ENCODE measurements around the gene NAB2.
A peak's percentile ranks its signal among the peaks of the same experiment; 100 is the strongest.
"Not testable (repeated sequence)": the region's sequence is repeated elsewhere in the genome, so short reads cannot be mapped to it uniquely, and the experiment has no call there.

Gene NAB2, protein sequence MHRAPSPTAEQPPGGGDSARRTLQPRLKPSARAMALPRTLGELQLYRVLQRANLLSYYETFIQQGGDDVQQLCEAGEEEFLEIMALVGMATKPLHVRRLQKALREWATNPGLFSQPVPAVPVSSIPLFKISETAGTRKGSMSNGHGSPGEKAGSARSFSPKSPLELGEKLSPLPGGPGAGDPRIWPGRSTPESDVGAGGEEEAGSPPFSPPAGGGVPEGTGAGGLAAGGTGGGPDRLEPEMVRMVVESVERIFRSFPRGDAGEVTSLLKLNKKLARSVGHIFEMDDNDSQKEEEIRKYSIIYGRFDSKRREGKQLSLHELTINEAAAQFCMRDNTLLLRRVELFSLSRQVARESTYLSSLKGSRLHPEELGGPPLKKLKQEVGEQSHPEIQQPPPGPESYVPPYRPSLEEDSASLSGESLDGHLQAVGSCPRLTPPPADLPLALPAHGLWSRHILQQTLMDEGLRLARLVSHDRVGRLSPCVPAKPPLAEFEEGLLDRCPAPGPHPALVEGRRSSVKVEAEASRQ

DNA sequence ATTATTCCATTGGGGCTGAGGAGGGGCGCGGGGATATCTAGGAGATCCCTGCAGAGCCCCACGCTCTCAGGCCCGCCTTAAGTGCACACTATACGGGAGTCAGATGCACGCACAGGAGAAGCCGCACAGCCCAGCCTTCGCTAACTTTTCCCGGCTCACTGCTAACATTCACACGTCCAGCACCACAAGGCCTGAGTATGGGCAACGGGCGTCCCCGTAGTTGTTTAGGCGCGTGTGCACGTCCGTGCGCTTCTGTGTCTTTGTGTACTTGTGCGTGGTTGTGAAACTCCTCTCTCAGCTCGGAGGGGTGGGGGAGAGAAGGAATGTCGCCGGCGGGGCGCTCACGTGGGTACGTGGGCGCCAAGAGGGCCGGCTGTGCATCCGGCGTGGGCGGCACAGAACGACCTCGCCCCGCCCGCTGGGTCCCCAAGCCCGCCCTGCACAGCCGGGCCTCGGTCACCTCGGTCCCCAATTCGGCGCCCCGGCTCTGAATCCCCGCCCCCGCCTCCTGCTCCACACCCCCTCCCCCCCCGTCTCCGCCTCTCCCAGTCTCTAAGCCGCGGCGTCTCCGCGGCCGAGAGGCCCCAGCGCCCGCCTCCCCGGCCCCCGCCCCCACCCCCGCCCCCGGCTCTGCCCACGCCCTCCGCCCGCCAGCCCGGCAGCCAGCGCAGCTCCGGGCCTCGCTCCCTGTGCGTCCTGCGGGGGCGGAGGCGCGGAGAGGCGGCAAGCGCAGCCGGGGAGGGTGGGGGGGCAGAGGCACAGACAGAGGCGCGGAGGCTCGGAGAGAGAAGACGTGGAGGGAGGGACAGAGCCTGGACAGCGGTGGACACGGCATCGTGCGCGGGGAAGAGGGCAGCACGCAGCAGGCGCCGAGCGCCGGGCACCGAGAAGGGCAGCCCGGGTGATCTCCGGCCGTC is at the start of gene NAB2:
Gene NAB2 (plus strand): TSS at position 761 of the 917 bp plus-strand sequence. CDS start 158 bp downstream, outside the sequence.
- peak; percentile 77 to 90 for DNase-seq (ENCODE audit: low read depth in 2 of 2)

DNA sequence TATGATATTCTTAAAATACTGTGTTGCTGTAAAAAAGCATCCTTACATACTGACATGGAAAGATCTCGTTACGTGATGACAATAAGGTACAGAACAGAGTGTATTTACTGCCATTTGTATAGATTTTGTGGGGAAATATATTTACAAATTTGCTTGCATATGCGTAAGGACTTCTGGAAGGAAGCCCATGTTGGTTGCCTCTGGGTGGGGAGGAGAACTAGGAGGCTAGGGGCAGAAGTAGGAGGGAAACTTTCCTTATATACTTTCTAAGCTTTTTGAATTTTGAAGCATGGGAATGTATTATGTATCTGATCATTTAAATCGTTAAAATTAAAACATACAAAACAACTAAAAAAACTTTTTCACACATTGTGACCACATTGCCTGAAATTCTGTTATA is 48.7 kb upstream of the NAB2 start:
- DNase-seq (ENCODE audit: low read depth in 2 of 2): no peak

DNA sequence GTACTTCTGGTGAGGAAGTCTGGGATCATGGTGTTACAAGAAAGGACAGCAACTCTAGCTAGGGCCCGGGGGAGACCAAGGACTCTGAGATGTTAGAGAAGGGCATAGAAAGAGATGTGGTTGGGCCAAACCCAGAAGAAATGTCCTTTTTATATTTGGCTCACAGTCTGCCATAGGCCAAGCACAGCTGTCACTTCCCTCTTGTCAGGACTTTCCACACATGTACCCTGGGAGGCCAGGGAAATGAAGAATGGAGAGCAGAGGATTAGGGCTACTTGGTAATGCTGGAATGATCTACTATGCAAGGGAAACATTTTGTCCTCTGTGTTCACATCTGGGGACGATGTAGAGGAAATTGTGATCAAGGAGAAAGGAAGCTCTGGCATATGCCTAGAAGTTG is 48.2 kb upstream of the NAB2 start:
- no peak for DNase-seq (ENCODE audit: low read depth in 2 of 2)

DNA sequence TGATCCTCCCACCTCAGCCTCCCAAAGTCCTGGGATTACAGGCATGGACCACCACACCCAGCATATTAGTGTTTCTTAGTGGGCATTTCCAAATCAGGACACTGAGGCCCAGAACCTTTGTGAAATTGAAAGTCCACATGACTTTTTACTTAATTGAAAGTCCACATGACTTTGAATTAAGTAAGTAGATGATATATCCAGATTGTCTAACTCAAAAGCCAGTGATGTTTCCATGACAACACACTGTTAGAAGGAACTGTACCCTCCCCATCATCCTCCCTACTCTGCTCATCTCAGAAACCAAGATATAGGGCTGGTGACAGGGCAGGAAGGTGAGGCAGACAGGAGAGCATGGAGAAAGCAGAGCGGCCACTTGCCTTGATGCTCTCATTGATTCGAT is 46.2 kb upstream of the NAB2 start:
- DNase-seq (ENCODE audit: low read depth in 2 of 2): no peak

DNA sequence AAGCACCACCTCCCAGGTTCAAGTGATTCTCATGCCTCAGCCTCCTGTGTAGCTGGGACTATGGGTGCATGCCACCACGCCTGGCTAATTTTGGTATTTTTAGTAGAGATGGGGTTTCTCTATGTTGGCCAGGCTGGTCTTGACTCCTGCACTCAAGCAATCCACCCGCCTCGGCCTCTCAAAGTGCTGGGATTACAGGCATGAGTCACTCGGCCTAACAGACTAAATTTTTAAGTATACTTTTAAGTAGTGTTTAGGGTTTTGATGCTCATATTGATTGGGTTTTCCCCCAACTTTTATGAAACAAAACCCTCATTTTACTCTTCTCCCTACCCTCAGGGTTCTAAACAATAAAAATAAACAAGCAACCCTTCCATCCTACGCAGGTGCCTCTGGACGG is 44.4 kb upstream of the NAB2 start:
- DNase-seq (ENCODE audit: low read depth in 2 of 2): no peak

DNA sequence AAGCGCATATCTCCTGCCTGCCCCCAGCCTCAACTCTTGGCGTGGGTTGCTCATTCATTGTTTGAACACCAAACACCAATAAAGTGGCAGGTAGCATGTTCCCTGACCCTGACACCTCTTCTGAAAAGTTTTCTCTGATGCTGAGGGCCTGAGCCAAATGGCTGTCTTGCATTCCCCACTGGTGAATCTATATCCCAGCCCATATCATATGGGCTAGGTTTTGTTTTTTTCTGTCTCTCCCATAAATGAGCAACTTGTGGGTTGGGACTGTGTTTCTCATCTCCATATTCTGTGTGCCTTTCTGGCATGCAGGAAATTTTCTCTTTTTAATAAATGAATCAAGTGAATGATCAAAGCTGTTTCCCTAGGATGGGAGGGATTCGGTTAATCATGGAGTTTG is 44.0 kb upstream of the NAB2 start:
- DNase-seq (ENCODE audit: low read depth in 2 of 2): no peak

DNA sequence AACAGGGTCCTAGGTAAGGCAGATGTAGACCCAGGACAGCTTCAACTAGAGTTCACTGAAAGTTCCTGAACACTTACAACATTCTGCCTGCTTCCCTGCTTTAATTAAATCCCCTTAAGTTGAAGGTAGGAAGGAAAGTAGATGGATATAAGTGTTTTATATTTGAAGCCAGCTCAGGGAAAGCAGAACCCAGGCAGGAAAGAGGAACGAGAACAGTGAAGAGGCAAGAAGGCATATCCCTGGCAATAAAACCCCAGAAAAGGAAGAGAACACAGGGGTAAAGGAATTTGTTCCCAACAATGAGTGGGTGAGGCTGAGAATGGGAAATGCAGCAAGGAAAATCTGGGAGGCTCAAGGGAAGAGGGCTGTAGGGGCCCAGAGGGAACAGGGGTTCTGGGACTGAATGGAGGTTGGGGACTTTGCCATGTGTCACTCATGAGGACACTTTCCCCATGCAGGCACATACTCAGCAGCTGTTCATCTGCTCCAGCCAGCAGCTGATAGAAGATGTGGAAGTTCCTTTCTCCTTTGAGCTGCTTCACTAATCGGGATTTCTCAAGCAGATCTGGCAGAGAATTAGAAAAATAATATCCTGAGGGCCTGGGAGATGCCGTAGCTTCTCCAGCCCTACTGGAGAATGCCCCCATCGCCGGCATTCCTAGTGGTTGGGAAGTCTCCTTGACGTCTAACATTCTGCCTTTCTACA is 42.7 kb upstream of the NAB2 start:
- DNase-seq (ENCODE audit: low read depth in 2 of 2): no peak

DNA sequence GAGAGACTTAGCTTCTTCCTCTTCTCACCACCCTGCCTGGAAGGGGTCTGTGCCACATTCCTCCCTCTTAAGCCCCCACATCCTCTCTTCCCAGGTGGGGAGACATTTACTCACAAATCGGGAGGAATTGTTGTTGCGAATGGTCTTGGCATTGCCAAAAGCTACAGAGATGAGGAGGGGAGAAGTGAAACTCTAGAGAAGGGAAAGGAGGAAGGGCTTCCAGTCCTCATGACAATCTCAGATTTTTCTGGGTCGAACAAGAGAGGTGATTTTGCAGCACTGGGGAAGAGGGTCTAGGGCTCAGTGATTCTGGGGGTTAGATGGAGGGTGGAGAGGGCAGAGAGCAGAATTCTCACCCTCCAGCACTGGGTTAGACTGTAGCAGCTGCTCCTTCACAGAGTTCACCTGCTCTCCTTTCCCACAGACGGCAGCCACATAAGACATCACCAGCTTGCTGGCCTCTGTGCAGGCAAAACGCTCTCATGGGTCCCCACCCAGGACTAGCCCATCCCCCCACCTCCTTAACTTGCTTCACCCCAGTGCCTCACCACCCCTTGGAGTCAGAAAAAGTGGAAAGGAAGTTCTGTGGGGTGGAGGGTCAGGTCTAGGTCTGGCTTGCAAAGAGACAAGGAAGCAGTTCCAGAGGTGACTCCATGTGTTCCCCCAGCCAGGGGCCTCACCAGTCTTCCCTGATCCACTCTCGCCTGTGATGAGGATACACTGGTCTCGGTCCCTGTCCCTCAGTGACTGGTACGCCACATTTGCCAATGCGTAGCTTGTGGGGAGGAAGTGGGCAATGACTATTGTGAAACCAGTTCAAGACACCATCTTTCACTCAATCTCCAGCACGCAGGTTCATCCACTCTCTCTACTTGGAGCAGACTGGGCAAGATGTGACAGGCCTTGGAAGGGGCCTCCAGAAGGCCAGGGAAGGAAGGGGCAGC is 41.7 kb upstream of the NAB2 start:
- DNase-seq (ENCODE audit: low read depth in 2 of 2): peak in 1 of 2 experiments; percentile 38

DNA sequence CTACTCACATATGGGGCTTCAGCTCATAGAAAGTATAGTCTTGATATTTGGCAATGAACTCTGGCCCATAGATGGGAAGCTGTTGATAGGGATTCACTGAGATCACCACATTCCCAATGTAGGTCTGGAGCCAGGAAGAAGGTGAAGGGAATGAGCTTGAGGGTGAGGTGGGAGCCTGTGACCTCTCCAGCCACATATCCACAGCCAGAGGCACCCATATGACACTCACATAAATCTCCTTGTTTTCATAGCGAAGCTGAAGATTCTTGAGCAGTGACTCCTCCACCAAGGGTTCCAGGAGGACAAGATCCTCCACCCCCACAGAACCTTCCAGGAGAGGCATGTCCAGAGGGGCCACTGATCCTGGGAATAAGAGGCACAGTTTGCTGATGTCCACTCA is 40.9 kb upstream of the NAB2 start:
- DNase-seq (ENCODE audit: low read depth in 2 of 2): no peak

DNA sequence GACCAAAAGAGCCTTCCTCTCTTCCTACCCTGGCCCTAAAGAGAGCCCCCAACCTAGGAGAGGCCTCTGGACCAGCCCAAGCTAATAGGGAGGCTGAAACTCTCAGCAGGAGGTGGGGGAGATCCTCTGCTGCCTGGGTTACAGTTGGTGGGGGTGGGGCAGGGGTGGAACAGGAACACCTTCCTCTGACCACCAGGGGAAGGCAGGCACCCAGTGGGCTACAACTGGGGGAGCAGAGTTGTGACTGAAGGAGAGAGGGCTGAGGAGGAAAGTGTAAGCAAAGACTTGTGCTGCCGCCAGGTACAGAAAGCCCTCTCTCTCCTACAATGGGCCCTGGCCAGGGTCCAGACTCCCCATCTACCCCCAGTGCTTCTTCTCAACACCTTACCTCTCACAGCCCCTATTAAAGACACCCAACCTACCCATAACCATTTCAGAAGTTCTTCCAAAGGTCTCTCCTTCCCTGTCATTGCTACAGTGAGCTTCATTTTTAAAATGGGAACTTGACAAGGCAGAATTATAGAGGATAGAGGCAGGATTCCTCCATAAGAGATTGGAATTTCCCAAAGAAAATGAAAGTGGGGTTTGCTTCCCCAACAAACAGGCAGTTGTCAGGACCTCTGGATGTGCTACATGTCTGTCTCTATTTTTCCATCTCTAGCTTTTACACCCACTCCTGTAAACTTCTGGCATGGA is 40.3 kb upstream of the NAB2 start:
- DNase-seq (ENCODE audit: low read depth in 2 of 2): no peak

DNA sequence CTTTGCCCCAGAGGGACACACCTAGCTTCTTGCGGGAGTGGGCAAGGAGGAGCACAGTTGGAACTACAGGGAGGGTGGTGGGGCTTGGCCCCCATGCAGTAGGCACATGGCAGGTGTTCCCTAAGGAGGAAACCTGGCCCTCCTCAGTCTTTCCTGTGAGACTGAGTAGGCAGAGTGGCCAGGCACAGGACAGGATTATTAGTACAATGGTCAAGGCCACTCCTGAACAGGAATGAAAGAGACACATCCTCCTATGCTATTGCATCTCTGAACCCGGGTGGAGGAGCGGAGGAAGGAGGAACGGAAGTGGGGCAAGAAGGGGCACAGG is 39.8 kb upstream of the NAB2 start:
- no peak for DNase-seq (ENCODE audit: low read depth in 2 of 2)

DNA sequence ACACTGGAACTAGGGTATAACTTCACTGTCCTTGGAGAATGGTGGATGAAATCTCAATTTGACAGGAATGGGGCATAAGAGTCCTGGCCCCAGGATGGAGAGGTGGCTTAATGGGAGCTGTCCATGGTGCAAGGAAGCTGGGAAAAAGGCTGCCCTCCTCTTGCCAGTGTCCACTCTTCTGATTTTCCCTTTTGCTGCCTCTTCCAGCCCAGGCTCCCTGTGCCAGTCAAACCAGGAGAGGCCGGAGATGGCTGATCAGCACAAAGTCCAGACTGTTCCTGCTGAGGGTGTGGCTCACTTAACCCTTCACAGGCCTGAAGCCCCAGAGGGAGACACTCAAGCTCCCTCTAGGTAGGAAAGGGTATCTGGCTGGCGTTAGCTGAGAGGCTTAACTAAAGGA is 39.0 kb upstream of the NAB2 start, which contains the start of gene MYO1A:
Gene MYO1A (minus strand): TSS at position 240 of the 400 bp plus-strand sequence. CDS start 1,806 bp downstream, outside the sequence.
- DNase-seq (ENCODE audit: low read depth in 2 of 2): no peak

DNA sequence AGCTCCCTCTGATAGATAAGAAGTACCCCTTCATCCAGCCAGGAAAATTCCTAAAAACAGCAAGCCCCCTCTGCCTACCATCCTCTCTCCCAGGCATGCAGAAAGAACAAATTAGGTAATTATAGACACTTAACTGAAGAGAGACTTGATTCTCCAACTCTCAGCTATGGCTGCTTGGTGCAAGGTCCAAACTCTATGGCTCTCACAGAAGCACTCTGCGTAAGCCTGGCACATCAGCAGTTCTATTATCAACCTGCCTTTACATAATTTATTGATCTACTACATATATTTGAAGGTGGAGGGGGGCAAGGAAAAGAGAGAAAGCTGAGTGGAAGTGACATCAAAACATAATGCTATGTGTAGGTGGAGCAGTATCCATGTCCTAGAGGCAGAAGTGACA is 37.9 kb upstream of the NAB2 start:
- DNase-seq (ENCODE audit: low read depth in 2 of 2): no peak

DNA sequence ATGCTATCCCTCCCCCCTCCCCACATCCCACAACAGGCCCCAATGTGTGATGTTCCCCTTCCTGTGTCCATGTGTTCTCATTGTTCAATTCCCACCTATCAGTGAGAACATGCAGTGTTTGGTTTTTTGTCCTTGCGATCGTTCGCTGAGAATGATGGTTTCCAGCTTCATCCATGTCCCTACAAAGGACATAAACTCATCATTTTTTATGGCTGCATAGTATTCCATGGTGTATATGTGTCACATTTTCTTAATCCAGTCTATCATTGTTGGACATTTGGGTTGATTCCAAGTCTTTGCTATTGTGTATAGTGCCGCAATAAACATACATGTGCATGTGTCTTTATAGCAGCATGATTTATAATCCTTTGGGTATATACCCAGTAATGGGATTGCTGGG is 35.8 kb upstream of the NAB2 start:
- not testable (repeated sequence) for DNase-seq (ENCODE audit: low read depth in 2 of 2)

DNA sequence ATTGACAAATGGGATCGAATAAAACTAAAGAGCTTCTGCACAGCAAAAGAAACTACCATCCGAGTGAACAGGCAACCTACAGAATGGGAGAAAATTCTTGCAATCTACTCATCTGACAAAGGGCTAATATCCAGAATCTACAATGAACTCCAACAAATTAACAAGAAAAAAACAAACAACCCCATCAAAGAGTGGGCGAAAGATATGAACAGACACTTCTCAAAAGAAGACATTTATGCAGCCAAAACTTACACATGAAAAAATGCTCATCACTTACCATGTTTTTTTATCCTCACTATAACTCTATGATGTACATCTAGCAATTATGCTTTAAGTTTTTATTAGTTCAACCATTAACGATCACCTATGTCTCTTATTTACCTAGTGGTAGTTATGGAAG is 35.0 kb upstream of the NAB2 start:
- DNase-seq (ENCODE audit: low read depth in 2 of 2): not testable (repeated sequence)

DNA sequence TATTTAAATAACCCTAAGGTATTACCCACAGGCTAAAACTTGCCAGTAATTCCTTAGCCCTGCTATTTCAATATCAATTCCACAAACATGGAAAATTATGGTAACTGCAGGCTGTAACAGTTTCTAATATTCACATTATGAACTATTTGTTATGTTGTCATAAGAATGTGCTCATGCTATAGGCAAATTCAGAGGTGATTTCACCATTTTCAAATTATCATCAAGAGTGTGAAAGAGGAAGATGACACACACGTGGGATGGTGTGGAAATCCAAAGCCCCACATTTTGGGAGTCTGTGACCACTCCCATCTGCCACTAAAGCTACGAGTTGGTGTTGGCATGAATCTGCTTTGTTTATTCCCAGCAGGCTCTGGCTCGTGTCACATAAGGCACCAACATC is 33.1 kb upstream of the NAB2 start:
- no peak for DNase-seq (ENCODE audit: low read depth in 2 of 2)

DNA sequence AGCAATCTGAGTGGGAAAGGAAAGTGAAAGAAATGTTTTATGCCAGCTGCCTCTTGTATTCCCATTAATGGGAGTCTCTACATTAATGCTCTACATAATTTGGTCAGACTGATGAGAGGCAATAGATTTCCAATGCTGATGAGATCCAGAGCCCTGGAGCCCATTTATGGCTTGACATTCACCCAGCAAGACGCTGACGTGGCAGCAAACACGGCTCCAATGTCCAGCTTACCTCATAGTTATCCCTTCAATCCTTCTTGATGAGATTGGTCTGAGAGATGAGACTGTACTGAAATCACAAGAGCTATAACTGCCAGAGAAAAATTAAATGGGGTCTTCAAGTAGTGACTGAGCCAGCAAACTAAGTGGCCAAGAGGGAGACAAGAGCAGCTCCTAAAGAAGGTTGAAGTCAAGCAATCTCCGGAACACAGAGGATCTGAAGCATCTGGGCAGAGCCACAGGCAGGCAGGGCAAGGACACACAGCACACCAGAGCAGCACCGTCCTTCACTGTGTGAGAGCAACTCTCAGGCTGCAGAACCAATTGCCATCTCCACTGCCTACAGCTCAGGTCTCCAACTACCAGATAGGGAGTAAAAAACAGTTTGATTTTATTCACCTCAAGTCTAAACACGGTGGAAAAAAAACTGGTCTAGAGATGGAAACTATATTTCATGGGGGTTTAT is 31.7 kb upstream of the NAB2 start:
- DNase-seq (ENCODE audit: low read depth in 2 of 2): no peak

DNA sequence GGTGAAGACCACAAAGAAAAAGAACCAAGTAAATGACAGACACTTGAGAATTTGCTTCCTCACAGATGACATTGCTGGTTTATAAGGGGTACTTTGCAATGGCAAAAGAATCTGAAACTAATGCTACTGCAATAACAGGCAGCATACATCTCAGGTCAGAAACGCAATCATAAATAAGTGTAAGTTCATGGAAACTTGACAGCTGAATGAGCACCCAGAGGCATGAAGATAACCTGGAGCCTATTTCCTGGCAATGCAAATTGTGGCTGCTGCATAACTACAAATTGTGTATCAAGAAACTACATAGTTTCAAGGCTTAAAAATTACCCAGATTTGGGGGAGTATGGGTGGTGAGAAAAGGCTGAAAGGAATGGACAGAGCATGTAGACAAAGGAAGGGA is 30.5 kb upstream of the NAB2 start:
- DNase-seq (ENCODE audit: low read depth in 2 of 2): no peak

DNA sequence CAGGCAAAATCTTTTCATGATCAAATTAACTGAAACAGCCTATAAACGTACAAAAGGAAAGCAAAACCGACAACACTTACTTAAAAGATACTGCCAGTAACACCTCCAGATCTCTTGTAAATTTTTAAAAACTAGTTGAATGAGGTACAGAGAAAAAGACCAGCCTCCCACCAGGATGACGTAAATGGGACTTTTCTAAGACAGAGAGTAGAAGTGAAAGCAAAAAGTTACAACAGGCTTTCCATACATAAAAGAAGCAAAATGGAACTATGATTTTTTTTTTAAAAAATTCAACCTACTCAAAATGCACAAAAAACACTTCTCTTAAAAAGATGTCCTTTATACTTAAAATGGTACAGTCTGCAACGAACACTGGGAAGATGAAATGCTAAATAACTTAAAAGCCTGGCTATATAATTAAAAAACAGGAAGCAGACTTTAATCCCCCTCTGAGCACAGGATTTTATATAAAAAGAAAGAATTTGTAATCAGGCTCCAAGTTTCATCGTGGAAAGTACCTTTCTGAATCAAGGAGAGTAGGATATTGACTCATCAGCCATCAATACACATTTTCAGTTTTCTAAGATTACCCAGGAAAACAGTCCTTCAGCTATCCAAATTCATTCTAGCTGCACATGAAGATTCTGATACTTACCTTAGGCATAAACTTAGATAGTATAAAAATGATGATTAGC is 24.8 kb upstream of the NAB2 start:
- peak in 1 of 2 experiments; percentile 27 for DNase-seq (ENCODE audit: low read depth in 2 of 2)
